ENCODE measurements around the gene PHLDB3.

Gene PHLDB3

DNA sequence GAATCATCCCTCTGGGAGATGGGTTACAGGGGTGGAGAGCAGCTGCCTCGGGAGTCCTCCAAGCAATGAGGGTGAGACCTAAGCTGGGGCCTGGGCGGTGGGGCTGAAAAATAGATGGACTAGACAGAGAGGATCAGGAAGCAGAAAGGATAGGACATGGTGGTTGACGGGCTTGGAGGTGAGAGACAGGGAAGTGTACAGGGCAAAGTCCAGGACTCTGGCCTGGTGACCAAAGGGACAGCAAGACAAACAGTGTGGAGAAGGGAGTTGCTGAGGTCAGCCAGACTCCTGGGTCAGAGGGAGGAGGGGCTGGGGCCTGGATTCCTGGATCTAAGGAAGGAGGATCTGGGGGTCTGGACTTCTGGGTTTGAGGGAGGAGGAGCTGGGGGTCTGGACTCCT lies 5.5 kb downstream of the PHLDB3 start:
- H4K20me1 ChIP-seq (ENCODE audit: control insufficient read depth, insufficient read depth, low read depth, low read length): no peaks in the 10 kb centered on the region

DNA sequence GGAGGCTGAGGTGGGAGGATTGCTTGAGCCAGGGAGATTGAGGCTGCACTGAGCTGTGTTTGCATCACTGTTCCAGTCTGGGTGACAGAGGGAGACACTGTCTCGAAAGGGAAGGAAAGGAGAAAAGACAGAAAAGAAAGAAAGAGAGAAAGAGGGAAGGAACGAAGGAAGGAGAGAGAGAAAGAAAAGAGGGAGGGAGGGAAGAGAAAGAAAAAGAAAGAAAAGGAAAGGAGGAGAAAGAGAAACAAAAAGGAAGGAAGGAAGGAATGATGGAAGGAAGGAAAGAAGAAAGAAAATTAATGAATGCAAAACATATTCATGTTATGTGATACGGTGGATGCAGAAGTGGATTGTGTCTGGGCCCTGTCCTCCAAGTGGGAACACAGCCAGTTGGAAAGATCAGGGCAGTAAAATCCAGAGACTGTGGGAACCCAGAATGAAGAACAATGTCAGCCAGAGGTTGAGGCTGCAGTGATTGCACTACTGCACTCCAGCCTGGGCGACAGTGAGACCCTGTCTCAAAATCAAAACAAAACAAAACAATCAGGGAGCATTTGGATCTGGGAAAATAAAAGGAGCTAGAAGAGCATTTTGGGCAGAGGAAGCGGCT lies 6.2 kb downstream of the PHLDB3 start:
- no peaks in the 10 kb centered on the region; the same call in 1 of the 2 replicates for H3F3A ChIP-seq (ENCODE audit: control insufficient read depth, insufficient read depth)
- TF ChIP-seq, protein P1, sequence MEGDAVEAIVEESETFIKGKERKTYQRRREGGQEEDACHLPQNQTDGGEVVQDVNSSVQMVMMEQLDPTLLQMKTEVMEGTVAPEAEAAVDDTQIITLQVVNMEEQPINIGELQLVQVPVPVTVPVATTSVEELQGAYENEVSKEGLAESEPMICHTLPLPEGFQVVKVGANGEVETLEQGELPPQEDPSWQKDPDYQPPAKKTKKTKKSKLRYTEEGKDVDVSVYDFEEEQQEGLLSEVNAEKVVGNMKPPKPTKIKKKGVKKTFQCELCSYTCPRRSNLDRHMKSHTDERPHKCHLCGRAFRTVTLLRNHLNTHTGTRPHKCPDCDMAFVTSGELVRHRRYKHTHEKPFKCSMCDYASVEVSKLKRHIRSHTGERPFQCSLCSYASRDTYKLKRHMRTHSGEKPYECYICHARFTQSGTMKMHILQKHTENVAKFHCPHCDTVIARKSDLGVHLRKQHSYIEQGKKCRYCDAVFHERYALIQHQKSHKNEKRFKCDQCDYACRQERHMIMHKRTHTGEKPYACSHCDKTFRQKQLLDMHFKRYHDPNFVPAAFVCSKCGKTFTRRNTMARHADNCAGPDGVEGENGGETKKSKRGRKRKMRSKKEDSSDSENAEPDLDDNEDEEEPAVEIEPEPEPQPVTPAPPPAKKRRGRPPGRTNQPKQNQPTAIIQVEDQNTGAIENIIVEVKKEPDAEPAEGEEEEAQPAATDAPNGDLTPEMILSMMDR (IDR thresholded peaks at IDR 0.05; ENCODE audit: low read depth, low read length, poor library complexity, severe bottlenecking): no peak
- TF ChIP-seq EZH2phosphoT487 (IDR thresholded peaks at IDR 0.05; ENCODE audit: borderline replicate concordance, low read length): no peak
- H4K20me1 ChIP-seq (ENCODE audit: control insufficient read depth, insufficient read depth, low read depth, low read length): no peaks in the 10 kb centered on the region
- H3K27ac ChIP-seq (ENCODE audit: low read depth, low read length): no peak overlapping the region
- no peaks in the 10 kb centered on the region for H3K36me3 ChIP-seq (ENCODE audit: control insufficient read depth, low read length)
- H3K9me2 ChIP-seq (replicated peaks; ENCODE audit: control insufficient read depth, low read length): no peaks in the 10 kb centered on the region
- no peak overlapping the region for H3K4me2 ChIP-seq (ENCODE audit: low read length)
- H3K4me3 ChIP-seq (ENCODE audit: low read length): no peak overlapping the region
- no peaks in the 10 kb centered on the region for H3K9me3 ChIP-seq (ENCODE audit: control insufficient read depth, insufficient read depth, low read length)
- H3K27me3 ChIP-seq (ENCODE audit: control insufficient read depth, low read length): no peaks in the 10 kb centered on the region
- no peaks in the 10 kb centered on the region for H3K79me2 ChIP-seq (ENCODE audit: control insufficient read depth, low read length)
- peaks cover 5% of the 10 kb centered on the region for H3K4me1 ChIP-seq (ENCODE audit: control insufficient read depth, low read length)

More for the DNA sequence above, 5.5 kb downstream of the PHLDB3 start:
- H3K36me3 ChIP-seq (ENCODE audit: control insufficient read depth, low read length): no peaks in the 10 kb centered on the region
- H3K27ac ChIP-seq (ENCODE audit: low read depth, low read length): no peak overlapping the region
- H3K4me1 ChIP-seq (ENCODE audit: control insufficient read depth, low read length): peaks cover 6% of the 10 kb centered on the region
- no peaks in the 10 kb centered on the region for H3K9me3 ChIP-seq (ENCODE audit: control insufficient read depth, insufficient read depth, low read length)
- H3K4me3 ChIP-seq (ENCODE audit: low read length): no peak overlapping the region
- TF ChIP-seq, protein P1 (IDR thresholded peaks at IDR 0.05; ENCODE audit: low read depth, low read length, poor library complexity, severe bottlenecking): no peak
- no peak for TF ChIP-seq EZH2phosphoT487 (IDR thresholded peaks at IDR 0.05; ENCODE audit: borderline replicate concordance, low read length)
- no peaks in the 10 kb centered on the region for H3K27me3 ChIP-seq (ENCODE audit: control insufficient read depth, low read length)
- H3K79me2 ChIP-seq (ENCODE audit: control insufficient read depth, low read length): no peaks in the 10 kb centered on the region
- H3F3A ChIP-seq (ENCODE audit: control insufficient read depth, insufficient read depth): no peaks in the 10 kb centered on the region; the same call in 1 of the 2 replicates
- no peaks in the 10 kb centered on the region for H3K9me2 ChIP-seq (replicated peaks; ENCODE audit: control insufficient read depth, low read length)
- no peak overlapping the region for H3K4me2 ChIP-seq (ENCODE audit: low read length)

DNA sequence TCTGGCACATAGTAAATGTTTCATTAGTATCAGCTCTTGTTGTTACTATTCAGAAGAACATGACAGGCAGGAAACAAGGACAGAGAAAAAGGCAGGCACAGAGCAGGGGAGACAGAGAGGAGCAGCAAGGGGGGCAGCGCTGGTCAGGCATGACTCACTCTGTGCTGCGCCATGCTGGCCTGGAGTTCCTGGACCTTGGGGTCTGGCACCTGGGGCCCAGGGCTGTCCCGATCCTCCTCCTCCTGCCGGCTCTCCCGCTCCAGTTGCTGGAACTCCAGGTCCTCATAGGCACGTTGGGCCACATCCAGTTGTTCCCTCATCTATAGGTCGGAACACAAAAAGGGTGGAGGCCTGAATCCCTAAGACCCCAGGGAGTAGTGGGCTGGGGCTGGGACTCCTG lies 7.6 kb downstream of the PHLDB3 start:
- no peaks in the 10 kb centered on the region for H3K4me1 ChIP-seq (ENCODE audit: control insufficient read depth, low read length)
- no peak overlapping the region for H3K4me3 ChIP-seq (ENCODE audit: low read length)
- H4K20me1 ChIP-seq (ENCODE audit: control insufficient read depth, insufficient read depth, low read depth, low read length): no peaks in the 10 kb centered on the region
- no peaks in the 10 kb centered on the region for H3K9me2 ChIP-seq (replicated peaks; ENCODE audit: control insufficient read depth, low read length)
- H3K4me2 ChIP-seq (ENCODE audit: low read length): no peak overlapping the region
- no peak for TF ChIP-seq EZH2phosphoT487 (IDR thresholded peaks at IDR 0.05; ENCODE audit: borderline replicate concordance, low read length)
- TF ChIP-seq, protein P1 (IDR thresholded peaks at IDR 0.05; ENCODE audit: low read depth, low read length, poor library complexity, severe bottlenecking): no peak
- H3K79me2 ChIP-seq (ENCODE audit: control insufficient read depth, low read length): no peaks in the 10 kb centered on the region
- H3K36me3 ChIP-seq (ENCODE audit: control insufficient read depth, low read length): no peaks in the 10 kb centered on the region
- no peak overlapping the region for H3K27ac ChIP-seq (ENCODE audit: low read depth, low read length)
- H3K27me3 ChIP-seq (ENCODE audit: control insufficient read depth, low read length): no peaks in the 10 kb centered on the region
- no peaks in the 10 kb centered on the region for H3K9me3 ChIP-seq (ENCODE audit: control insufficient read depth, insufficient read depth, low read length)
- no peaks in the 10 kb centered on the region for H3F3A ChIP-seq (ENCODE audit: control insufficient read depth, insufficient read depth)

Data from DOHH2 (cell line).